Smooth muscle cell of the coronary artery (primary cell): ENCODE data around the gene NOC2L. TPM values are rescaled to one million over a fixed set of nuclear protein-coding genes. Genes with fewer than 3 reads are reported as not detected.

Experiments used
- total RNA-seq: library from RNA; depleted of rRNA; stranded (reverse); fragments of >200 nt; gene quantifications from 2 replicates; pipeline ENCODE4 v1.2.3, GENCODE V29; 2014; ENCODE audit warnings: low replicate concordance

The NOC2L gene
- total RNA-seq, result 60.7 and 94.6 TPM in 2 replicates

GRCh38 chr1:958823-959730 lies at the start of gene NOC2L:
Gene NOC2L, minus strand, starts transcription at chr1:959256. Its CDS starts 16 bp downstream, at chr1:959240.

GRCh38 chr1:999725-1000356 lies 40.8 kb upstream of the NOC2L start, which contains the start of gene HES4:
Gene HES4, minus strand, starts transcription at chr1:1000097. Its CDS starts 124 bp downstream, at chr1:999973.

GRCh38 chr1:981955-982558 lies 23.0 kb upstream of the NOC2L start, which contains the start of gene PERM1:
Gene PERM1, minus strand, starts transcription at chr1:982093. Its CDS starts 1,064 bp downstream, at chr1:981029.

GRCh38 chr1:966135-966703 lies 7.2 kb upstream of the NOC2L start, which contains the start of gene PLEKHN1:
Gene PLEKHN1, plus strand, starts transcription at chr1:966482. Its CDS starts 50 bp downstream, at chr1:966532.

GRCh38 chr1:960363-961131 lies 1.5 kb upstream of the NOC2L start, which contains the start of gene KLHL17:
Gene KLHL17, plus strand, starts transcription at chr1:960584. Its CDS starts 110 bp downstream, at chr1:960694.

GRCh38 chr1:923131-923990 lies 35.7 kb downstream of the NOC2L start, which contains the start of gene SAMD11:
Gene SAMD11, plus strand, starts transcription at chr1:923923. Its CDS starts 509 bp downstream, at chr1:924432.

Other genes starting within 250 kb of the NOC2L start
- 0.23 and 4.4 TPM in 2 replicates for gene SAMD11, start 35.3 kb downstream of the NOC2L start, total RNA-seq
- 2.8 and 5.0 TPM in 2 replicates for gene KLHL17, start 1.3 kb upstream of the NOC2L start, total RNA-seq
- gene PLEKHN1, start 7.2 kb upstream of the NOC2L start, total RNA-seq, result under 0.01 and 0.60 TPM in 2 replicates
- gene PERM1, start 22.8 kb upstream of the NOC2L start, total RNA-seq, result 0.12 and 0.15 TPM in 2 replicates
- gene HES4, start 40.8 kb upstream of the NOC2L start, total RNA-seq, result 1.9 and 19.8 TPM in 2 replicates
- gene ISG15, start 54.2 kb upstream of the NOC2L start, total RNA-seq, result 41.5 and 138 TPM in 2 replicates
- 27.4 and 48.4 TPM in 2 replicates for gene AGRN, start 60.9 kb upstream of the NOC2L start, total RNA-seq
- not detected in 2 replicates for gene RNF223, start 115.0 kb upstream of the NOC2L start, total RNA-seq
- gene C1orf159, start 156.8 kb upstream of the NOC2L start, total RNA-seq, result 2.1 and 3.7 TPM in 2 replicates
- not detected in 2 replicates for gene TTLL10, start 214.6 kb upstream of the NOC2L start, total RNA-seq
- not detected in 2 replicates for gene TNFRSF18, start 247.3 kb upstream of the NOC2L start, total RNA-seq